Loucy (cell line): ENCODE measurements around the gene CRTC1.

Experiments used
- CTCF ChIP-seq: fragments of 200-600 bp; sonication (generic); conservative IDR thresholded peaks from 2 replicates; pipeline ENCODE4 v1.5.1; 2014; ENCODE audit warnings: mild to moderate bottlenecking, antibody characterized with exemption, low read length
- EZH2phosphoT487 ChIP-seq: fragments of 200-600 bp; IDR thresholded peaks from 2 replicates; pipeline ENCODE4 v1.6.1; 2018; ENCODE audit warnings: antibody characterized with exemption, mild to moderate bottlenecking, moderate library complexity, borderline replicate concordance

- TF ChIP-seq CTCF, result no peak
- no peak for TF ChIP-seq EZH2phosphoT487
Observed at GRCh38 chr19:18762125-18763023, 78.9 kb downstream of the CRTC1 start.
